ENCODE measurements around the gene MRPS22.

MRPS22 gene

GRCh38 chr3:139308560-139308959 lies 35.3 kb upstream of the MRPS22 start:
- Histone ChIP-seq H3F3A (ENCODE audit: low read depth) (no peaks in the 10 kb centered on the region), H3K4me2 (ENCODE audit: low read depth, low read length, poor library complexity, severe bottlenecking) (no peak overlapping the region), H3K9ac (ENCODE audit: low read depth, low read length, poor library complexity, severe bottlenecking) (no peak overlapping the region), H2AFZ (ENCODE audit: low read length) (no peak overlapping the region), H3K36me3 (ENCODE audit: insufficient read depth, low read length) (no peaks in the 10 kb centered on the region), H3K4me1 (ENCODE audit: insufficient read depth, low read length, poor library complexity, severe bottlenecking) (peaks cover 9% of the 10 kb centered on the region), H4K20me1 (ENCODE audit: insufficient read depth, low read length, poor library complexity, severe bottlenecking) (no peaks in the 10 kb centered on the region), H3K27me3 (ENCODE audit: insufficient read depth, low read length, poor library complexity, severe bottlenecking) (no peaks in the 10 kb centered on the region), H3K9me3 (ENCODE audit: insufficient read depth, low read depth, low read length) (no peaks in the 10 kb centered on the region), H3K79me2 (ENCODE audit: insufficient read depth, low read length) (no peaks in the 10 kb centered on the region), H3K4me3 (ENCODE audit: low read length, poor library complexity, severe bottlenecking) (no peak overlapping the region), H3K9me2 (replicated peaks; ENCODE audit: low read depth, low read length) (no peaks in the 10 kb centered on the region)
- TF ChIP-seq EZH2phosphoT487 (IDR thresholded peaks at IDR 0.05; ENCODE audit: borderline replicate concordance) (no peak), CTCF (conservative IDR thresholded peaks at IDR 0.05; ENCODE audit: low read length) (no peak)

GRCh38 chr3:139309061-139309591 lies 34.7 kb upstream of the MRPS22 start:
- no peaks in the 10 kb centered on the region for H4K20me1 ChIP-seq (ENCODE audit: insufficient read depth, low read length, poor library complexity, severe bottlenecking)
- no peak overlapping the region for H3K9ac ChIP-seq (ENCODE audit: low read depth, low read length, poor library complexity, severe bottlenecking)
- peaks cover 7% of the 10 kb centered on the region for H3K4me1 ChIP-seq (ENCODE audit: insufficient read depth, low read length, poor library complexity, severe bottlenecking)
- no peaks in the 10 kb centered on the region for H3K9me2 ChIP-seq (replicated peaks; ENCODE audit: low read depth, low read length)
- no peak overlapping the region for H2AFZ ChIP-seq (ENCODE audit: low read length)
- H3K4me2 ChIP-seq (ENCODE audit: low read depth, low read length, poor library complexity, severe bottlenecking), result no peak overlapping the region
- TF ChIP-seq EZH2phosphoT487 (IDR thresholded peaks at IDR 0.05; ENCODE audit: borderline replicate concordance) (no peak), CTCF (conservative IDR thresholded peaks at IDR 0.05; ENCODE audit: low read length) (no peak)
- no peaks in the 10 kb centered on the region for H3K27me3 ChIP-seq (ENCODE audit: insufficient read depth, low read length, poor library complexity, severe bottlenecking)
- H3K4me3 ChIP-seq (ENCODE audit: low read length, poor library complexity, severe bottlenecking), result no peak overlapping the region
- no peaks in the 10 kb centered on the region for H3K79me2 ChIP-seq (ENCODE audit: insufficient read depth, low read length)
- H3K36me3 ChIP-seq (ENCODE audit: insufficient read depth, low read length), result no peaks in the 10 kb centered on the region
- H3K9me3 ChIP-seq (ENCODE audit: insufficient read depth, low read depth, low read length), result no peaks in the 10 kb centered on the region
- H3F3A ChIP-seq (ENCODE audit: low read depth), result no peaks in the 10 kb centered on the region

GRCh38 chr3:139309880-139310279 lies 33.9 kb upstream of the MRPS22 start:
- H3K9me3 ChIP-seq (ENCODE audit: insufficient read depth, low read depth, low read length), result no peaks in the 10 kb centered on the region
- no peak overlapping the region for H3K4me2 ChIP-seq (ENCODE audit: low read depth, low read length, poor library complexity, severe bottlenecking)
- no peak overlapping the region for H3K9ac ChIP-seq (ENCODE audit: low read depth, low read length, poor library complexity, severe bottlenecking)
- TF ChIP-seq EZH2phosphoT487 (IDR thresholded peaks at IDR 0.05; ENCODE audit: borderline replicate concordance) (no peak), CTCF (conservative IDR thresholded peaks at IDR 0.05; ENCODE audit: low read length) (no peak)
- no peaks in the 10 kb centered on the region for H3F3A ChIP-seq (ENCODE audit: low read depth)
- no peaks in the 10 kb centered on the region for H3K79me2 ChIP-seq (ENCODE audit: insufficient read depth, low read length)
- no peaks in the 10 kb centered on the region for H3K36me3 ChIP-seq (ENCODE audit: insufficient read depth, low read length)
- H4K20me1 ChIP-seq (ENCODE audit: insufficient read depth, low read length, poor library complexity, severe bottlenecking), result no peaks in the 10 kb centered on the region
- H2AFZ ChIP-seq (ENCODE audit: low read length), result no peak overlapping the region
- H3K4me1 ChIP-seq (ENCODE audit: insufficient read depth, low read length, poor library complexity, severe bottlenecking), result peaks cover 7% of the 10 kb centered on the region
- H3K27me3 ChIP-seq (ENCODE audit: insufficient read depth, low read length, poor library complexity, severe bottlenecking), result no peaks in the 10 kb centered on the region
- no peaks in the 10 kb centered on the region for H3K9me2 ChIP-seq (replicated peaks; ENCODE audit: low read depth, low read length)
- H3K4me3 ChIP-seq (ENCODE audit: low read length, poor library complexity, severe bottlenecking), result no peak overlapping the region

Data from Loucy (cell line).